K562 (cell line): ENCODE measurements around the gene PSRC1. TPM values are rescaled to one million over a fixed set of nuclear protein-coding genes. Genes with fewer than 3 reads are reported as not detected.
A peak's percentile ranks its signal among the peaks of the same experiment; 100 is the strongest.

Source experiments
- ATAC-seq: fragments of 200-7000 bp; cut with Tn5 transposase; 3 replicates; pipeline ENCODE4 v1.9.1; 2020; ENCODE audit warnings: moderate library complexity
- BruUV-seq: library from RNA; stranded (reverse); fragments of 400-500 nt; replicated peaks from 2 replicates; lab custom pipeline; 2021; lab: Mats Ljungman, UMichigan
- CTCF ChIA-PET: fragments of 300-600 bp; formaldehyde crosslinking; extraction: SDS; loops from one replicate; lab custom pipeline; 2021; ENCODE audit warnings: low intra/inter-chr PET ratio; lab: Yijun Ruan, JAX
- POLR2A ChIA-PET: fragments of 300-600, 350-650 bp; sonication (Branson Sonifier 250); formaldehyde crosslinking; extraction: SDS; loops from one replicate; lab custom pipeline; 2021; ENCODE audit warnings: antibody characterized with exemption, inconsistent platforms; lab: Yijun Ruan, JAX
- DNase-seq, 4 experiments: peaks; one replicate each; pipeline versions ENCODE4 v3.0.0 to v3.0.0-alpha.2; 2011 to 2018; ENCODE audit warnings: low spot score in 3 of 4, mixed read lengths in 3 of 4; ENCODE audit errors: extremely low read depth in 1 of 4
- FAIRE-seq: peaks from 2 replicates; lab custom pipeline; 2011; peaks lifted over from hg19 to GRCh38; lab: Jason Lieb, UNC
- H2AFZ ChIP-seq: 2 replicates; pipeline ENCODE4 v1.6.0; 2011; ENCODE audit warnings: low read depth, low read length, control low read depth, inconsistent platforms
- H3K27ac ChIP-seq: fragments of 200-600 bp; 3 replicates; pipeline ENCODE4 v1.8.0; 2011; ENCODE audit warnings: low read depth, mild to moderate bottlenecking, control low read depth, inconsistent platforms, low read length, moderate library complexity, mixed read lengths; ENCODE audit errors: extremely low read depth
- H3K27me3 ChIP-seq, 2 experiments: fragments of 300-600 bp in 1 of 2; 2 replicates in 1 of 2; 3 replicates in 1 of 2; pipeline versions ENCODE4 v1.6.0 to v1.8.0; 2011; ENCODE audit warnings: inconsistent platforms in 2 of 2, low read length in 2 of 2, mild to moderate bottlenecking in 1 of 2, mixed read lengths in 1 of 2, moderate library complexity in 1 of 2; ENCODE audit not compliant: control insufficient read depth in 2 of 2, insufficient read depth in 2 of 2
- H3K36me3 ChIP-seq: fragments of 300-600 bp; 3 replicates; pipeline ENCODE4 v1.8.0; 2011; ENCODE audit warnings: mild to moderate bottlenecking, low read length, inconsistent platforms; ENCODE audit not compliant: control insufficient read depth, insufficient read depth
- H3K4me1 ChIP-seq, 2 experiments: fragments of 200-600 bp in 1 of 2; replicated peaks in 1 of 2; 2 replicates in 1 of 2; 3 replicates in 1 of 2; pipeline versions ENCODE4 v1.5.1 to v1.8.0; 2011; ENCODE audit warnings: inconsistent platforms in 2 of 2, low read length in 2 of 2, mild to moderate bottlenecking in 1 of 2, mixed read lengths in 1 of 2, moderate library complexity in 1 of 2; ENCODE audit not compliant: control insufficient read depth in 2 of 2, insufficient read depth in 2 of 2
- H3K4me2 ChIP-seq: 2 replicates; pipeline ENCODE4 v1.6.1; 2011; ENCODE audit warnings: low read length, control low read depth, inconsistent platforms, mixed read lengths; ENCODE audit not compliant: insufficient read depth
- H3K4me3 ChIP-seq: fragments of 200-600 bp; sonication (generic), shearing (Covaris generic); 2 replicates; pipeline ENCODE4 v1.5.1; 2016; ENCODE audit warnings: control low read depth, inconsistent platforms
- H3K79me2 ChIP-seq: fragments of 200-600 bp; 3 replicates; pipeline ENCODE4 v1.8.0; 2011; ENCODE audit warnings: low read length, inconsistent platforms; ENCODE audit not compliant: control insufficient read depth, insufficient read depth
- H3K9ac ChIP-seq, 2 experiments: 2 replicates each; pipeline versions ENCODE4 v1.6.0 to v1.6.1; 2011; ENCODE audit warnings: low read depth in 2 of 2, low read length in 2 of 2, control low read depth in 1 of 2, inconsistent platforms in 1 of 2, mild to moderate bottlenecking in 1 of 2, mixed read lengths in 1 of 2; ENCODE audit not compliant: insufficient read depth in 1 of 2
- H3K9me1 ChIP-seq: one replicate; pipeline ENCODE4 v1.6.0; 2011; ENCODE audit warnings: inconsistent platforms, mild to moderate bottlenecking, low read length, moderate library complexity; ENCODE audit not compliant: control insufficient read depth, insufficient read depth
- H3K9me3 ChIP-seq: replicated peaks from 2 replicates; pipeline ENCODE4 v1.5.1; 2011; ENCODE audit warnings: low read depth, low read length, inconsistent platforms; ENCODE audit not compliant: control insufficient read depth, insufficient read depth
- H4K20me1 ChIP-seq: replicated peaks from 2 replicates; pipeline ENCODE4 v1.6.1; 2011; ENCODE audit warnings: low read length, inconsistent platforms, mixed read lengths; ENCODE audit not compliant: control insufficient read depth, insufficient read depth
- CBFA2T3 ChIP-seq: fragments of 450-650 bp; IDR thresholded peaks from 2 replicates; pipeline ENCODE4 v1.6.1; 2017
- CBX8 ChIP-seq: fragments of 200-600 bp; sonication (generic); IDR thresholded peaks from 2 replicates; pipeline ENCODE4 v1.6.1; 2012; ENCODE audit warnings: borderline replicate concordance, mixed run types, low read depth, mild to moderate bottlenecking, moderate library complexity, mixed read lengths, low read length, control low read depth, inconsistent platforms; ENCODE audit not compliant: poor library complexity, severe bottlenecking; ENCODE audit errors: extremely low read depth
- CCAR2 ChIP-seq: fragments of 200-400 bp; formaldehyde crosslinking; IDR thresholded peaks from 2 replicates; pipeline ENCODE4 v1.6.1; 2017; ENCODE audit warnings: mild to moderate bottlenecking, low read depth, low read length
- CTBP1 ChIP-seq: fragments of 450-650 bp; IDR thresholded peaks from 2 replicates; pipeline ENCODE4 v1.6.1; 2016; ENCODE audit warnings: borderline replicate concordance
- HDAC3 ChIP-seq: fragments of 450-650 bp; IDR thresholded peaks from 2 replicates; pipeline ENCODE4 v1.6.1; 2018; ENCODE audit warnings: borderline replicate concordance, mild to moderate bottlenecking, moderate library complexity; ENCODE audit not compliant: partially characterized antibody
- MCM2 ChIP-seq: fragments of 450-650 bp; IDR thresholded peaks from 2 replicates; pipeline ENCODE4 v1.6.1; 2017; ENCODE audit warnings: low read depth, mild to moderate bottlenecking
- MIER1 ChIP-seq: fragments of 450-650 bp; IDR thresholded peaks from 2 replicates; pipeline ENCODE4 v1.6.1; 2016; ENCODE audit warnings: antibody characterized with exemption, mild to moderate bottlenecking, low read depth
- MYC ChIP-seq, 2 experiments: fragments of 250-450 bp in 1 of 2; sonication (Bioruptor Pico) in 1 of 2; IDR thresholded peaks; 2 replicates each; pipeline versions ENCODE4 v1.5.1 to v1.6.1; 2012 to 2021; ENCODE audit warnings: low read depth in 2 of 2, borderline replicate concordance in 1 of 2, improper control_type of control experiment in 1 of 2, low read length in 1 of 2, mild to moderate bottlenecking in 1 of 2, moderate library complexity in 1 of 2
- PTBP1 ChIP-seq: fragments of 200-400 bp; formaldehyde crosslinking; IDR thresholded peaks from 2 replicates; pipeline ENCODE4 v1.6.1; 2017; ENCODE audit warnings: low read depth, low read length
- SMAD3 ChIP-seq: fragments of 450-650 bp; formaldehyde crosslinking; conservative IDR thresholded peaks from 2 replicates; pipeline ENCODE4 v1.4.0; 2020; ENCODE audit warnings: mild to moderate bottlenecking
- U2AF2 ChIP-seq: fragments of 200-400 bp; formaldehyde crosslinking; optimal IDR thresholded peaks from 2 replicates; pipeline ENCODE3; 2017; ENCODE audit warnings: low read depth, mild to moderate bottlenecking, low read length
- ZBTB49 ChIP-seq: sonication (generic); formaldehyde crosslinking; IDR thresholded peaks from 2 replicates; pipeline ENCODE4 v1.8.0; 2022; ENCODE audit warnings: missing genetic modification reagents, mild to moderate bottlenecking, borderline replicate concordance
- ZNF436 ChIP-seq: fragments of 250-450, 450-650 bp; sonication (Bioruptor Pico); formaldehyde crosslinking; IDR thresholded peaks from 2 replicates; pipeline ENCODE4 v1.7.0; 2020; ENCODE audit warnings: mild to moderate bottlenecking
- ZNF561 ChIP-seq: fragments of 450-650 bp; formaldehyde crosslinking; conservative IDR thresholded peaks from 2 replicates; pipeline ENCODE4 v1.4.0; 2020; ENCODE audit warnings: mild to moderate bottlenecking, moderate library complexity
- ZNF668 ChIP-seq: fragments of 250-450 bp; sonication (Bioruptor Pico); IDR thresholded peaks from 2 replicates; pipeline ENCODE4 v1.8.0; 2022; ENCODE audit warnings: mild to moderate bottlenecking, inconsistent platforms
- ZNF780A ChIP-seq: fragments of 250-450 bp; sonication (Bioruptor Pico); IDR thresholded peaks from 2 replicates; pipeline ENCODE4 v1.5.0; 2021; ENCODE audit warnings: mild to moderate bottlenecking
- WGBS: fragments of 100-300 bp; shearing (Covaris generic); methylation state at CpG from one replicate; pipeline ENCODE4 v1.1.6; 2016; ENCODE audit warnings: low coverage, mixed read lengths; ENCODE audit not compliant: insufficient coverage; ENCODE audit errors: missing lambda C conversion rate; 5-methylcytosine and 5-hydroxymethylcytosine counted together
- in situ Hi-C: fragments of 300-500 bp; cut with MboI; formaldehyde crosslinking; loops from 4 replicates; pipeline ENCODE4 v1.15.0; 2018; ENCODE audit warnings: inconsistent platforms, mixed read lengths
- intact Hi-C: fragments of 100-400 bp; cut with micrococcal nuclease; formaldehyde crosslinking; loops from 2 replicates; pipeline ENCODE4 v1.14.2; 2022
- polyA plus RNA-seq, 8 experiments: library from polyadenylated mRNA; depleted of rRNA in 4 of 8; stranded (reverse) in 5 of 8; unstranded in 3 of 8; fragments of >200 nt; fragmentation: Nextera tagmentation in 2 of 8; fragmentation: Illumina TruSeq in 1 of 8; extraction: Ambion mirVana in 2 of 8; extraction: Trizol in 1 of 8; gene quantifications; 2 replicates each; pipeline versions ENCODE4 v1.2.1 to v1.2.3, GENCODE V29; 2011 to 2014; ENCODE audit warnings: inconsistent platforms in 1 of 8, missing spikeins in 1 of 8
- total RNA-seq, 7 experiments: library from RNA; depleted of rRNA in 6 of 7; stranded (reverse); fragments of >200 nt in 6 of 7; fragmentation: Illumina TruSeq in 2 of 7; extraction: Trizol in 2 of 7; gene quantifications; 2 replicates each; pipeline versions ENCODE4 v1.2.1 to v1.2.3, GENCODE V29; 2011 to 2021; ENCODE audit warnings: low replicate concordance in 1 of 7

PSRC1 gene
- total and polyA plus RNA-seq, 9 of the 15 experiments (the other 6 are each of a cell fraction or from before 2014, with no cell fraction given), result 6.5 to 65.2 (median 39.3) TPM

DNA sequence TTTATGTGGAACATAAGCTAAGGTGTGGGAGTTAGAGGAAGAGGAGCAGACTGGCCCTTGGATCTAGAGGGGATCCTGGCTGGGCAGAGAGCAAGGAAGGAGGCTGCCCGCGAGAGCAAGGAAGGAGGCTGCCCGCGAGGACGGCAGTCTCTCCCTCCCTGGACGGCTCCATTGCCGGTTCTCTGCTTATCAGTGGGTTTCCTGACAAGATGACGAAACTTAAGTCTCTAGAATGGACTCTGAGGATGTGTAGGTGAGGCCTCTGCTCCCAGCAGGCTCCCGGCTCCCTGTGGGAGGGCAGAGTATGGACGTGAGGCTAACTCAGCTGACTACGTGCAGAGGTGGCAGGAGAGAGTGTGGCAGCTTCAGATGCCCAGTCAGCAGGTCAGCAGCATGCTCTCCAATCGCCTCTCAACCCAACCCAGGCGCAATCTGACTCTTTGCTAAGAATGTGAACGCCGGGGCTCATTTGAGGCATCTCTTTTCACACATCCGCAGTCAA lies 17.8 kb upstream of the PSRC1 start:
- CTCF ChIA-PET, result no interaction called here
- Histone ChIP-seq H3K27me3 (no peaks in the 10 kb centered on the region), H3K9me1 (no peaks in the 10 kb centered on the region), H3K36me3 (no peaks in the 10 kb centered on the region), H3K9ac (peak overlapping the region; percentile 5 to 84; a peak in 3 of 4 replicates), H4K20me1 (no peaks in the 10 kb centered on the region), H3K79me2 (no peaks in the 10 kb centered on the region), H2AFZ (peak overlapping the region; percentile 75), H3K4me3 (no peak overlapping the region), H3K9me3 (no peaks in the 10 kb centered on the region), H3K27ac (0 out of 3 replicates have a peak overlapping the region, but pooled peaks have one; percentile 0), H3K4me2 (peak overlapping the region; percentile 8; the same call in 1 of the 2 replicates), H3K4me1 (peaks cover 28 to 33% of the 10 kb centered on the region in 2 experiments)
- POLR2A ChIA-PET, result no interaction called here
- peak; percentile 49 for FAIRE-seq
- DNase-seq, result peak; percentile 50 to 71 (median 65)
- intact Hi-C loops (no loop called here), in situ Hi-C loops (no loop called here)
- ATAC-seq, result peak; percentile 70
- WGBS, result 34% methylated on average over 16 of the region's 16 CpGs
- no TSS peak for BruUV-seq
- TF ChIP-seq CBX8 (no peak), CTBP1 (peak; percentile 60; the same call in 1 of the 2 replicates), U2AF2 (no peak), MYC (IDR thresholded peaks at IDR 0.05; ENCODE audit: low read depth, low read length) (no peak), MYC (CRISPR knock-in tag; IDR thresholded peaks at IDR 0.05; ENCODE audit: borderline replicate concordance, low read depth) (no peak), CBFA2T3 (0 out of 2 replicates have a peak, but pooled peaks have one; percentile 3), ZNF436 (CRISPR knock-in tag) (no peak), PTBP1 (no peak), ZBTB49 (CRISPR knock-in tag) (no peak), MIER1 (no peak), ZNF561 (no peak), HDAC3 (no peak), SMAD3 (CRISPR knock-in tag) (no peak), ZNF780A (CRISPR knock-in tag) (no peak), ZNF668 (CRISPR knock-in tag) (no peak), CCAR2 (no peak), MCM2 (no peak)
